HG03565 (cell line): ENCODE measurements around the gene UHRF2.

Source experiments
- ATAC-seq: cut with Tn5 transposase; IDR thresholded peaks from one replicate; pipeline ENCODE4 v1.9.1; 2021; ENCODE audit warnings: mild to moderate bottlenecking, moderate library complexity; ENCODE audit not compliant: unreplicated experiment

UHRF2 gene

GRCh38 chr9:6552498-6553121, 139.6 kb downstream of the UHRF2 start:
- ATAC-seq = no peak

DNA sequence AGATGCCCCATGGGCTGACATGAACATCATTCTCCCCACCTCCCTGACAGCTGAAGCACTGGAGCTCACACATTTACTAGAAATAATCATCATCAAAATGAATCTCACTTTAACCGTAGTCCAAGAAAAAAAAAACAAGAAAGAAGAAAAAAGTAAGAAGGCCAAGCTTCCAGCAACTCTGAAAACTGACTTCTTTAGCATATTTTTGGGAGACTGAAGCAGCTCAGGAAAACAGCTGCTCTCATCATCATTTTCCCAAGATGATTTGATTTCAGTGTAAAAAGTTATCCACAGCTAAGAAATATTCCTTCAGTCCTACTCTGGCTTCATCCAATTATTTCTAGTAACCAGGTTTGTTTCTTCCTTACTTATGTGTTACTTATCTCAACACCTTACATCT, 140.9 kb downstream of the UHRF2 start:
- no peak for ATAC-seq
